ENCODE data around the gene ILK.

The ILK gene

GRCh38 chr11:6657346-6657745 lies 53.8 kb downstream of the ILK start:
- Histone ChIP-seq H2AFZ (no peak overlapping the region), H3K36me3 (ENCODE audit: control insufficient read depth, insufficient read depth, low read length) (no peaks in the 10 kb centered on the region), H3K27ac (no peak overlapping the region), H3K79me2 (no peaks in the 10 kb centered on the region), H3K4me1 (no peaks in the 10 kb centered on the region), H3K4me3 (ENCODE audit: low read depth, low read length) (no peak overlapping the region), H3K27me3 (ENCODE audit: control insufficient read depth, insufficient read depth, low read length) (no peaks in the 10 kb centered on the region), H3K9ac (no peak overlapping the region), H3K9me3 (ENCODE audit: control insufficient read depth, low read length) (no peaks in the 10 kb centered on the region), H3K4me2 (ENCODE audit: low read length) (no peak overlapping the region)
- no peak for TF ChIP-seq CTCF (IDR thresholded peaks at IDR 0.05)

- no peaks in the 10 kb centered on the region for H3K36me3 ChIP-seq (ENCODE audit: control insufficient read depth, insufficient read depth, low read length)
- H3K4me2 ChIP-seq (ENCODE audit: low read length): no peak overlapping the region
- no peaks in the 10 kb centered on the region for H3K79me2 ChIP-seq
- H3K27ac ChIP-seq: no peak overlapping the region
- H3K9ac ChIP-seq: no peak overlapping the region
- no peak overlapping the region for H3K4me3 ChIP-seq (ENCODE audit: low read depth, low read length)
- H3K27me3 ChIP-seq (ENCODE audit: control insufficient read depth, insufficient read depth, low read length): no peaks in the 10 kb centered on the region
- H3K9me3 ChIP-seq (ENCODE audit: control insufficient read depth, low read length): no peaks in the 10 kb centered on the region
- no peak for TF ChIP-seq CTCF (IDR thresholded peaks at IDR 0.05)
- H3K4me1 ChIP-seq: no peaks in the 10 kb centered on the region
- H2AFZ ChIP-seq: no peak overlapping the region
Measured at GRCh38 chr11:6658647-6659046, 55.1 kb downstream of the ILK start.
